Measurements from ENCODE around the gene ATP5F1E. TPM values are rescaled to one million over a fixed set of nuclear protein-coding genes. Genes with fewer than 3 reads are reported as not detected.
A peak's percentile ranks its signal among the peaks of the same experiment; 100 is the strongest.
"Not testable (repeated sequence)": the region's sequence is repeated elsewhere in the genome, so short reads cannot be mapped to it uniquely, and the experiment has no call there.

The ATP5F1E gene
- total RNA-seq, 1 donor from 2014 or later, result 94.4 TPM

DNA sequence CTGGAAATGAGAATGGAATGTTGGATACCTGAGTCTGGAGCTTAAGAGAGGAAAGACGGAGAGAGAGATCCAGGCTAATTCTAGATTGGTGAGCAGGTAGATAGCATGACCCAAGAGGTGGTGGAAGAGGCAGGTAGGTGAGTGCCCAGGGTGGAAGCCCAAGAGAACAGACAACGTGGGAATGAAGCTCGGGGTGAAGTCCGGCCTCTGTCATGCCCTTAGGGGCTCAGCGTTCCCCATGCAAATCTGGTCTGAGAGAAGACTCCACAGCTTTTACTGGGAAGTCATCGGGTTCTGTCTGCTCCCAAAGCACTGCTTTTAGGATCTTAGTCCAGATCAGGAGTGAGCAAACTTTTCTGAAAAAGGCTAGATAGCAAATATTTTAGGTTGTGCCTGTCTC is 47.4 kb downstream of the ATP5F1E start:
- Histone ChIP-seq H3K36me3 (ENCODE audit: insufficient read depth, low read length) (peaks cover 15% of the 10 kb centered on the region), H3K9me3 (ENCODE audit: insufficient read depth, low read depth, low read length) (no peaks in the 10 kb centered on the region), H3K27ac (ENCODE audit: low read depth, low read length) (no peak overlapping the region), H4K20me1 (ENCODE audit: insufficient read depth, low read length) (peaks cover 56% of the 10 kb centered on the region), H3K79me2 (ENCODE audit: insufficient read depth, low read length) (peaks cover 54% of the 10 kb centered on the region), H2AFZ (ENCODE audit: low read depth, low read length) (no peak overlapping the region), H3K27me3 (ENCODE audit: insufficient read depth, low read length) (no peaks in the 10 kb centered on the region), H3K4me2 (ENCODE audit: low read length) (no peak overlapping the region), H3K4me3 (ENCODE audit: insufficient read depth, low read depth, low read length) (no peak overlapping the region), H3K9ac (ENCODE audit: low read length) (no peak overlapping the region), H3K4me1 (ENCODE audit: insufficient read depth, low read length) (peaks cover 4% of the 10 kb centered on the region)
- Mint-ChIP-seq H3K4me1 (ENCODE audit: low read depth, unreplicated experiment) (peaks cover 14% of the 10 kb centered on the region), H3K4me3 (ENCODE audit: unreplicated experiment) (no peak overlapping the region), H3K27me3 (ENCODE audit: low read depth, unreplicated experiment) (no peaks in the 10 kb centered on the region), H3K9me3 (ENCODE audit: unreplicated experiment) (peaks cover 2% of the 10 kb centered on the region), H3K36me3 (ENCODE audit: low read depth, unreplicated experiment) (peaks cover 2% of the 10 kb centered on the region), H3K27ac (ENCODE audit: unreplicated experiment) (no peak overlapping the region)
- no peak for DNase-seq (ENCODE audit: low read depth)
- TF ChIP-seq, protein P1, sequence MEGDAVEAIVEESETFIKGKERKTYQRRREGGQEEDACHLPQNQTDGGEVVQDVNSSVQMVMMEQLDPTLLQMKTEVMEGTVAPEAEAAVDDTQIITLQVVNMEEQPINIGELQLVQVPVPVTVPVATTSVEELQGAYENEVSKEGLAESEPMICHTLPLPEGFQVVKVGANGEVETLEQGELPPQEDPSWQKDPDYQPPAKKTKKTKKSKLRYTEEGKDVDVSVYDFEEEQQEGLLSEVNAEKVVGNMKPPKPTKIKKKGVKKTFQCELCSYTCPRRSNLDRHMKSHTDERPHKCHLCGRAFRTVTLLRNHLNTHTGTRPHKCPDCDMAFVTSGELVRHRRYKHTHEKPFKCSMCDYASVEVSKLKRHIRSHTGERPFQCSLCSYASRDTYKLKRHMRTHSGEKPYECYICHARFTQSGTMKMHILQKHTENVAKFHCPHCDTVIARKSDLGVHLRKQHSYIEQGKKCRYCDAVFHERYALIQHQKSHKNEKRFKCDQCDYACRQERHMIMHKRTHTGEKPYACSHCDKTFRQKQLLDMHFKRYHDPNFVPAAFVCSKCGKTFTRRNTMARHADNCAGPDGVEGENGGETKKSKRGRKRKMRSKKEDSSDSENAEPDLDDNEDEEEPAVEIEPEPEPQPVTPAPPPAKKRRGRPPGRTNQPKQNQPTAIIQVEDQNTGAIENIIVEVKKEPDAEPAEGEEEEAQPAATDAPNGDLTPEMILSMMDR (IDR thresholded peaks at IDR 0.05; ENCODE audit: insufficient read depth, low read depth, low read length), result no peak
- TF ChIP-seq EZH2 (IDR thresholded peaks at IDR 0.05; ENCODE audit: insufficient read depth, low read length), result no peak
- FAIRE-seq, result no peak

DNA sequence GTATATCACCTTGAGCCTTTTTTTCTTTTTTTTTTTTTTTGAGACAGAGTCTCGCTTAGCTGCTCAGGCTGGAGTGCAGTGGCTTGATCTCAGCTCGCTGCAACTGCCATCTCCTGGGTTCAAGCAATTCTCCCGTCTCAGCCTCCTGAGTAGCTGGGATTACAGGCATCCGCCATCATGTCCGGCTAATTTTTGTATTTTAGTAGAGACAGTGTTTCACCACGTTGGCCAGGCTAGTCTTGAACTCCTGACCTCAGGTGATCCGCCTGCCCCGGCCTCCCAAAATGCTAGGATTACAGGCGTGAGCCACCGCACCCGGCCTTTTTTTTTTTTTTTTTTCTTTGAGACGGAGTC is 49.0 kb downstream of the ATP5F1E start:
- DNase-seq (ENCODE audit: low read depth); H3K36me3 Mint-ChIP-seq (ENCODE audit: low read depth, unreplicated experiment); H3K4me1 ChIP-seq (ENCODE audit: insufficient read depth, low read length); H3K27me3 ChIP-seq (ENCODE audit: insufficient read depth, low read length); H3K9me3 ChIP-seq (ENCODE audit: insufficient read depth, low read depth, low read length); H3K27ac ChIP-seq (ENCODE audit: low read depth, low read length); H3K27me3 Mint-ChIP-seq (ENCODE audit: low read depth, unreplicated experiment); H3K9ac ChIP-seq (ENCODE audit: low read length); H3K9me3 Mint-ChIP-seq (ENCODE audit: unreplicated experiment); FAIRE-seq; H2AFZ ChIP-seq (ENCODE audit: low read depth, low read length); H3K27ac Mint-ChIP-seq (ENCODE audit: unreplicated experiment); H3K4me3 ChIP-seq (ENCODE audit: insufficient read depth, low read depth, low read length): not testable (repeated sequence)
- peak overlapping the region; percentile 94 for H3K4me2 ChIP-seq (ENCODE audit: low read length)
- peaks cover 14% of the 10 kb centered on the region for H3K4me1 Mint-ChIP-seq (ENCODE audit: low read depth, unreplicated experiment)
- peaks cover 54% of the 10 kb centered on the region for H3K79me2 ChIP-seq (ENCODE audit: insufficient read depth, low read length)
- H4K20me1 ChIP-seq (ENCODE audit: insufficient read depth, low read length), result peaks cover 54% of the 10 kb centered on the region
- peak overlapping the region; percentile 94 for H3K4me3 Mint-ChIP-seq (ENCODE audit: unreplicated experiment)
- H3K36me3 ChIP-seq (ENCODE audit: insufficient read depth, low read length), result peaks cover 14% of the 10 kb centered on the region

DNA sequence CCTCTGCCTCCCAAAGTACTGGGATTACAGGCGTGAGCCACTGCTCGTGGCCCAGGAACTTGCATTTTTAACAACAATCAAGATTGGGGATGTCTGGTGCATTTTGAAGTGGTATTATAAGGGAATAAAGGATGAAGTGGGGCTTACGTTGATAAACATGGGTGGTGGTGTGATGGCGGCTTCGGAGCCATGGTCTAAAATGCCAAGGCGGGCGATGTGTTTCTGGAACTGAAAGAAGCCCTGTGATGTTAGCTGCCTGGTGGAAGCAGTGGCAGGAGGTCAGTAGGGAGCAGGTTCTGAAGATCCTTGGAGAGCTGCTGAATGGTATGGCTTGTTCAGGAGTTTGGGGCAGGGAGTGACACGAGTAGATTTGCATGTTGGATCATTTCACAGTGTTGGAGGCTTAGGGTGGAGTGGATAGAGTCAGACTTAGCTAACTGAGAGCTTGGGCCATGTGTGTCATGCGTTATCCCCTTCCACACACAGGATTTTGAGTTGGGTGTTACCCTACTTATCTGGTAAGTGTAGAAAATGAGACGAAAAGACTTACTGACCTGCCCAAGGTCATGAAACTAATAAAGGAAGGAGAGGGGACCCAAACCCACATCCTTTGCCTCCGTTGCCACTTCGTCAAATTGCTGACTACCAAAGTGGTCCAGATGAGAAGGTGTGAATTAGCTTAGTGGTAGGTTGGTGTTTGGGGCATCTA is 49.6 kb downstream of the ATP5F1E start:
- no peak overlapping the region for H3K27ac ChIP-seq (ENCODE audit: low read depth, low read length)
- peak overlapping the region; percentile 90 for H3K4me3 ChIP-seq (ENCODE audit: insufficient read depth, low read depth, low read length)
- no peak for TF ChIP-seq EZH2 (IDR thresholded peaks at IDR 0.05; ENCODE audit: insufficient read depth, low read length)
- H3K36me3 ChIP-seq (ENCODE audit: insufficient read depth, low read length), result peaks cover 8% of the 10 kb centered on the region
- H3K9me3 Mint-ChIP-seq (ENCODE audit: unreplicated experiment), result peaks cover 11% of the 10 kb centered on the region
- H3K4me3 Mint-ChIP-seq (ENCODE audit: unreplicated experiment), result peak overlapping the region; percentile 94
- peaks cover 4% of the 10 kb centered on the region for H3K4me1 ChIP-seq (ENCODE audit: insufficient read depth, low read length)
- H4K20me1 ChIP-seq (ENCODE audit: insufficient read depth, low read length), result peaks cover 49% of the 10 kb centered on the region
- H2AFZ ChIP-seq (ENCODE audit: low read depth, low read length), result no peak overlapping the region
- H3K9me3 ChIP-seq (ENCODE audit: insufficient read depth, low read depth, low read length), result no peaks in the 10 kb centered on the region
- no peaks in the 10 kb centered on the region for H3K27me3 Mint-ChIP-seq (ENCODE audit: low read depth, unreplicated experiment)
- H3K27me3 ChIP-seq (ENCODE audit: insufficient read depth, low read length), result no peaks in the 10 kb centered on the region
- H3K4me2 ChIP-seq (ENCODE audit: low read length), result peak overlapping the region; percentile 94
- peaks cover 2% of the 10 kb centered on the region for H3K36me3 Mint-ChIP-seq (ENCODE audit: low read depth, unreplicated experiment)
- DNase-seq (ENCODE audit: low read depth) (no peak), FAIRE-seq (no peak)
- peak overlapping the region; percentile 82 for H3K9ac ChIP-seq (ENCODE audit: low read length)
- peaks cover 14% of the 10 kb centered on the region for H3K4me1 Mint-ChIP-seq (ENCODE audit: low read depth, unreplicated experiment)
- H3K79me2 ChIP-seq (ENCODE audit: insufficient read depth, low read length), result peaks cover 50% of the 10 kb centered on the region
- no peak overlapping the region for H3K27ac Mint-ChIP-seq (ENCODE audit: unreplicated experiment)

Measured in astrocyte (in vitro differentiated cells and primary cell).